HepG2 (cell line): ENCODE results near the gene HBD. TPM values are rescaled to one million over a fixed set of nuclear protein-coding genes. Genes with fewer than 3 reads are reported as not detected.

ENCODE experiments used
- ATAC-seq: fragments of 200-7000 bp; cut with Tn5 transposase; 3 replicates; pipeline ENCODE4 v1.9.1; 2020; ENCODE audit warnings: mild to moderate bottlenecking, moderate library complexity
- BruUV-seq: library from RNA; stranded (reverse); fragments of 400-500 nt; replicated peaks from 2 replicates; lab custom pipeline; 2021; lab: Mats Ljungman, UMichigan
- CTCF ChIA-PET: fragments of 300-600 bp; formaldehyde crosslinking; extraction: SDS; loops from one replicate; lab custom pipeline; 2021; ENCODE audit warnings: low total read pairs, inconsistent platforms, low intra/inter-chr PET ratio; lab: Yijun Ruan, JAX
- POLR2A ChIA-PET: fragments of 350-600 bp; sonication (Branson Sonifier 250); formaldehyde crosslinking; loops from one replicate; lab custom pipeline; 2020; ENCODE audit warnings: antibody characterized with exemption, inconsistent platforms; lab: Yijun Ruan, JAX
- DNase-seq: peaks from one replicate; pipeline ENCODE4 v3.0.0-alpha.2; 2015; ENCODE audit warnings: low spot score
- FAIRE-seq: peaks from 3 replicates; lab custom pipeline; 2011; peaks lifted over from hg19 to GRCh38; lab: Jason Lieb, UNC
- H2AFZ ChIP-seq: one replicate; pipeline ENCODE4 v1.6.1; 2011; ENCODE audit warnings: low read length, inconsistent platforms
- H3K27ac ChIP-seq: fragments of 300-600 bp; 3 replicates; pipeline ENCODE4 v1.8.0; 2011; ENCODE audit warnings: mixed run types, mild to moderate bottlenecking, mixed read lengths, low read length, inconsistent platforms; ENCODE audit not compliant: insufficient read depth; ENCODE audit errors: extremely low read length
- H3K27me3 ChIP-seq, 2 experiments: fragments of 200-600 bp in 1 of 2; 2 replicates in 1 of 2; 3 replicates in 1 of 2; pipeline versions ENCODE4 v1.6.0 to v1.8.0; 2011; ENCODE audit warnings: low read length in 2 of 2, mild to moderate bottlenecking in 2 of 2, moderate library complexity in 2 of 2, inconsistent platforms in 1 of 2; ENCODE audit not compliant: insufficient read depth in 2 of 2, control insufficient read depth in 1 of 2
- H3K36me3 ChIP-seq, 2 experiments: fragments of 200-600 bp in 1 of 2; replicated peaks in 1 of 2; 2 replicates in 1 of 2; 3 replicates in 1 of 2; pipeline versions ENCODE4 v1.5.1 to v1.8.0; 2011; ENCODE audit warnings: low read length in 2 of 2, inconsistent platforms in 1 of 2; ENCODE audit not compliant: insufficient read depth in 2 of 2, control insufficient read depth in 1 of 2
- H3K4me1 ChIP-seq: 2 replicates; pipeline ENCODE4 v1.5.1; 2012; ENCODE audit warnings: low read length, inconsistent platforms; ENCODE audit not compliant: insufficient read depth
- H3K4me2 ChIP-seq: 2 replicates; pipeline ENCODE4 v1.6.0; 2011; ENCODE audit warnings: low read depth, low read length, inconsistent platforms
- H3K4me3 ChIP-seq, 3 experiments: fragments of 200-600 bp in 1 of 3; sonication (generic), shearing (Covaris generic) in 1 of 3; replicated peaks in 1 of 3; 2 replicates each; pipeline ENCODE4 v1.5.1; 2011 to 2016; ENCODE audit warnings: low read length in 3 of 3, inconsistent platforms in 2 of 3, low read depth in 2 of 3, mild to moderate bottlenecking in 2 of 3, control low read depth in 1 of 3, mixed read lengths in 1 of 3; ENCODE audit not compliant: insufficient read depth in 1 of 3
- H3K79me2 ChIP-seq: one replicate; pipeline ENCODE4 v1.6.1; 2011; ENCODE audit warnings: low read length, inconsistent platforms; ENCODE audit not compliant: insufficient read depth
- H3K9ac ChIP-seq: 2 replicates; pipeline ENCODE4 v1.6.0; 2011; ENCODE audit warnings: mild to moderate bottlenecking, low read depth, low read length, inconsistent platforms; ENCODE audit not compliant: insufficient read depth
- H3K9me3 ChIP-seq: 2 replicates; pipeline ENCODE4 v1.5.1; 2012; ENCODE audit warnings: mild to moderate bottlenecking, low read length
- H4K20me1 ChIP-seq: 2 replicates; pipeline ENCODE4 v1.6.0; 2011; ENCODE audit warnings: inconsistent platforms, mild to moderate bottlenecking, low read length, moderate library complexity; ENCODE audit not compliant: insufficient read depth
- KAT7 ChIP-seq: IDR thresholded peaks from 2 replicates; pipeline ENCODE4 v1.6.1; 2018; ENCODE audit warnings: borderline replicate concordance, missing compliant biosample characterization
- XRCC5 ChIP-seq: fragments of 200-400 bp; formaldehyde crosslinking; optimal IDR thresholded peaks from 2 replicates; pipeline ENCODE3; 2017; ENCODE audit warnings: mild to moderate bottlenecking, low read length
- ZNF17 ChIP-seq: sonication (generic); formaldehyde crosslinking; IDR thresholded peaks from 2 replicates; pipeline ENCODE4 v1.5.0; 2020; ENCODE audit warnings: mild to moderate bottlenecking, missing genetic modification reagents
- ZNF589 ChIP-seq: sonication (generic); formaldehyde crosslinking; conservative IDR thresholded peaks from 2 replicates; pipeline ENCODE4 v1.8.0; 2022; ENCODE audit warnings: mild to moderate bottlenecking, moderate library complexity, missing genetic modification reagents
- WGBS: methylation state at CpG from one replicate; pipeline ENCODE4 v1.1.6; 2017; ENCODE audit warnings: low lambda C conversion rate; 5-methylcytosine and 5-hydroxymethylcytosine counted together
- in situ Hi-C: cut with HindIII; loops from 2 replicates; pipeline ENCODE4 v1.10.0; 2017; ENCODE audit warnings: low pct_unique_long_range_greater_than_20kb; ENCODE audit not compliant: extremely low pct_ligation_motif_present
- intact Hi-C: fragments of 100-400 bp; cut with micrococcal nuclease; formaldehyde crosslinking; loops from one replicate; pipeline ENCODE4 v1.10.0; 2022; ENCODE audit not compliant: unreplicated experiment
- polyA plus RNA-seq, 8 experiments: library from polyadenylated mRNA; depleted of rRNA in 3 of 8; stranded (reverse) in 7 of 8; unstranded in 1 of 8; fragments of >200 nt; fragmentation: Illumina TruSeq in 4 of 8; extraction: Trizol in 4 of 8; gene quantifications; 2 replicates each; pipeline versions ENCODE4 v1.2.1 to v1.2.3, GENCODE V29; 2011 to 2016; ENCODE audit warnings: low read depth in 4 of 8, missing spikeins in 1 of 8, mixed read lengths in 1 of 8; ENCODE audit not compliant: insufficient read depth in 1 of 8
- total RNA-seq, 5 experiments: library from RNA; depleted of rRNA; stranded (reverse); fragments of >200 nt; fragmentation: Illumina TruSeq; extraction: Trizol; gene quantifications; 2 replicates each; pipeline ENCODE4 v1.2.3, GENCODE V29; 2016; ENCODE audit warnings: low read depth in 1 of 5
- TF ChIP-seq, protein P1 (sequence below), 2 experiments: sonication (generic) in 1 of 2; formaldehyde crosslinking in 1 of 2; IDR thresholded peaks; 2 replicates each; pipeline versions ENCODE4 v1.4.0 to v1.6.1; 2018 to 2020; ENCODE audit warnings: missing genetic modification reagents in 2 of 2, borderline replicate concordance in 1 of 2, low read depth in 1 of 2, mild to moderate bottlenecking in 1 of 2, missing biosample characterization in 1 of 2
- TF ChIP-seq, protein P2 (sequence below): sonication (generic); formaldehyde crosslinking; IDR thresholded peaks from 2 replicates; pipeline ENCODE4 v1.9.0; 2021; ENCODE audit warnings: missing genetic modification reagents, borderline replicate concordance
- TF ChIP-seq, protein P3 (sequence below): sonication (generic); formaldehyde crosslinking; IDR thresholded peaks from 2 replicates; pipeline ENCODE4 v1.4.0; 2020; ENCODE audit warnings: missing genetic modification reagents
- TF ChIP-seq, protein P4 (sequence below): sonication (generic); formaldehyde crosslinking; IDR thresholded peaks from 2 replicates; pipeline ENCODE4 v1.9.0; 2022; ENCODE audit warnings: low read depth, missing genetic modification reagents

Gene HBD
- total and polyA plus RNA-seq, 2 of the 13 experiments (the other 11 are each of a cell fraction or from before 2014, with no cell fraction given), result not detected

DNA sequence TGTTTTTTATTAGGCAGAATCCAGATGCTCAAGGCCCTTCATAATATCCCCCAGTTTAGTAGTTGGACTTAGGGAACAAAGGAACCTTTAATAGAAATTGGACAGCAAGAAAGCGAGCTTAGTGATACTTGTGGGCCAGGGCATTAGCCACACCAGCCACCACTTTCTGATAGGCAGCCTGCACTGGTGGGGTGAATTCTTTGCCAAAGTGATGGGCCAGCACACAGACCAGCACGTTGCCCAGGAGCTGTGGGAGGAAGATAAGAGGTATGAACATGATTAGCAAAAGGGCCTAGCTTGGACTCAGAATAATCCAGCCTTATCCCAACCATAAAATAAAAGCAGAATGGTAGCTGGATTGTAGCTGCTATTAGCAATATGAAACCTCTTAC lies 8.8 kb downstream of the HBD start:
- BruUV-seq, result no TSS peak
- intact Hi-C loops, result no loop called here
- Histone ChIP-seq H3K27ac (no peak overlapping the region), H2AFZ (no peak overlapping the region), H3K9ac (no peak overlapping the region), H3K4me2 (no peak overlapping the region), H3K79me2 (no peaks in the 10 kb centered on the region), H3K36me3 (no peaks in the 10 kb centered on the region), H4K20me1 (no peaks in the 10 kb centered on the region), H3K4me1 (no peaks in the 10 kb centered on the region), H3K9me3 (no peaks in the 10 kb centered on the region), H3K27me3 (peaks cover 0 to 3% of the 10 kb centered on the region in 2 experiments; a peak in 1 of 5 replicates), H3K4me3 (no peak overlapping the region)
- ChIA-PET POLR2A (no interaction called here), CTCF (no interaction called here)
- in situ Hi-C loops, result no loop called here
- FAIRE-seq (no peak), ATAC-seq (no peak), DNase-seq (no peak)
- 4% methylated on average over 2 of the region's 2 CpGs for WGBS
- TF ChIP-seq, protein P1, sequence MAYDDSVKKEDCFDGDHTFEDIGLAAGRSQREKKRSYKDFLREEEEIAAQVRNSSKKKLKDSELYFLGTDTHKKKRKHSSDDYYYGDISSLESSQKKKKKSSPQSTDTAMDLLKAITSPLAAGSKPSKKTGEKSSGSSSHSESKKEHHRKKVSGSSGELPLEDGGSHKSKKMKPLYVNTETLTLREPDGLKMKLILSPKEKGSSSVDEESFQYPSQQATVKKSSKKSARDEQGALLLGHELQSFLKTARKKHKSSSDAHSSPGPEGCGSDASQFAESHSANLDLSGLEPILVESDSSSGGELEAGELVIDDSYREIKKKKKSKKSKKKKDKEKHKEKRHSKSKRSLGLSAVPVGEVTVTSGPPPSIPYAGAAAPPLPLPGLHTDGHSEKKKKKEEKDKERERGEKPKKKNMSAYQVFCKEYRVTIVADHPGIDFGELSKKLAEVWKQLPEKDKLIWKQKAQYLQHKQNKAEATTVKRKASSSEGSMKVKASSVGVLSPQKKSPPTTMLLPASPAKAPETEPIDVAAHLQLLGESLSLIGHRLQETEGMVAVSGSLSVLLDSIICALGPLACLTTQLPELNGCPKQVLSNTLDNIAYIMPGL (CRISPR knock-in tag; IDR thresholded peaks at IDR 0.05; ENCODE audit: borderline replicate concordance in 1 of 2, low read depth in 1 of 2), result no peak
- no peak for TF ChIP-seq ZNF589
- TF ChIP-seq, protein P2, sequence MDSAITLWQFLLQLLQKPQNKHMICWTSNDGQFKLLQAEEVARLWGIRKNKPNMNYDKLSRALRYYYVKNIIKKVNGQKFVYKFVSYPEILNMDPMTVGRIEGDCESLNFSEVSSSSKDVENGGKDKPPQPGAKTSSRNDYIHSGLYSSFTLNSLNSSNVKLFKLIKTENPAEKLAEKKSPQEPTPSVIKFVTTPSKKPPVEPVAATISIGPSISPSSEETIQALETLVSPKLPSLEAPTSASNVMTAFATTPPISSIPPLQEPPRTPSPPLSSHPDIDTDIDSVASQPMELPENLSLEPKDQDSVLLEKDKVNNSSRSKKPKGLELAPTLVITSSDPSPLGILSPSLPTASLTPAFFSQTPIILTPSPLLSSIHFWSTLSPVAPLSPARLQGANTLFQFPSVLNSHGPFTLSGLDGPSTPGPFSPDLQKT (CRISPR knock-in tag), result no peak
- TF ChIP-seq, protein P3, sequence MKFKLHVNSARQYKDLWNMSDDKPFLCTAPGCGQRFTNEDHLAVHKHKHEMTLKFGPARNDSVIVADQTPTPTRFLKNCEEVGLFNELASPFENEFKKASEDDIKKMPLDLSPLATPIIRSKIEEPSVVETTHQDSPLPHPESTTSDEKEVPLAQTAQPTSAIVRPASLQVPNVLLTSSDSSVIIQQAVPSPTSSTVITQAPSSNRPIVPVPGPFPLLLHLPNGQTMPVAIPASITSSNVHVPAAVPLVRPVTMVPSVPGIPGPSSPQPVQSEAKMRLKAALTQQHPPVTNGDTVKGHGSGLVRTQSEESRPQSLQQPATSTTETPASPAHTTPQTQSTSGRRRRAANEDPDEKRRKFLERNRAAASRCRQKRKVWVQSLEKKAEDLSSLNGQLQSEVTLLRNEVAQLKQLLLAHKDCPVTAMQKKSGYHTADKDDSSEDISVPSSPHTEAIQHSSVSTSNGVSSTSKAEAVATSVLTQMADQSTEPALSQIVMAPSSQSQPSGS (CRISPR knock-in tag), result no peak
- no peak for TF ChIP-seq XRCC5
- TF ChIP-seq, protein P4, sequence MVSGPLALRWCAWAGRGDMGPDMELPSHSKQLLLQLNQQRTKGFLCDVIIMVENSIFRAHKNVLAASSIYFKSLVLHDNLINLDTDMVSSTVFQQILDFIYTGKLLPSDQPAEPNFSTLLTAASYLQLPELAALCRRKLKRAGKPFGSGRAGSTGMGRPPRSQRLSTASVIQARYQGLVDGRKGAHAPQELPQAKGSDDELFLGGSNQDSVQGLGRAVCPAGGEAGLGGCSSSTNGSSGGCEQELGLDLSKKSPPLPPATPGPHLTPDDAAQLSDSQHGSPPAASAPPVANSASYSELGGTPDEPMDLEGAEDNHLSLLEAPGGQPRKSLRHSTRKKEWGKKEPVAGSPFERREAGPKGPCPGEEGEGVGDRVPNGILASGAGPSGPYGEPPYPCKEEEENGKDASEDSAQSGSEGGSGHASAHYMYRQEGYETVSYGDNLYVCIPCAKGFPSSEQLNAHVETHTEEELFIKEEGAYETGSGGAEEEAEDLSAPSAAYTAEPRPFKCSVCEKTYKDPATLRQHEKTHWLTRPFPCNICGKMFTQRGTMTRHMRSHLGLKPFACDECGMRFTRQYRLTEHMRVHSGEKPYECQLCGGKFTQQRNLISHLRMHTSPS (CRISPR knock-in tag), result no peak
- TF ChIP-seq KAT7 (CRISPR knock-in tag), result no peak
- no peak for TF ChIP-seq ZNF17 (CRISPR knock-in tag)
